CD4-positive, alpha-beta T cell treated with Interferon alpha-2 for 1 hour (primary cell): ENCODE results near the gene KCNA2.

ENCODE experiments used
- DNase-seq, 2 donors: peaks; one replicate each; pipeline ENCODE4 v3.0.0-alpha.2; 2020 to 2022

The KCNA2 gene

GRCh38 chr1:110563089-110563488, 43.1 kb downstream of the KCNA2 start:
- no peak for DNase-seq

GRCh38 chr1:110561596-110561995, 44.6 kb downstream of the KCNA2 start:
- no peak for DNase-seq

GRCh38 chr1:110559157-110559556, 47.0 kb downstream of the KCNA2 start:
- DNase-seq = no peak

GRCh38 chr1:110557481-110557880, 48.7 kb downstream of the KCNA2 start:
- no peak for DNase-seq

GRCh38 chr1:110556471-110556807, 49.7 kb downstream of the KCNA2 start:
- DNase-seq = no peak

- DNase-seq = no peak
Measured at GRCh38 chr1:110555807-110556470, 50.2 kb downstream of the KCNA2 start.

- DNase-seq = peak; percentile 31 to 58
Measured at GRCh38 chr1:110554871-110555801, 51.0 kb downstream of the KCNA2 start.

- DNase-seq = no peak
Measured at GRCh38 chr1:110551278-110551809, 54.8 kb downstream of the KCNA2 start.

GRCh38 chr1:110549831-110550230, 56.3 kb downstream of the KCNA2 start:
- no peak for DNase-seq

- no peak for DNase-seq
Measured at GRCh38 chr1:110548381-110548780, 57.8 kb downstream of the KCNA2 start.

GRCh38 chr1:110547017-110547416, 59.1 kb downstream of the KCNA2 start:
- DNase-seq = no peak

- DNase-seq = no peak
Measured at GRCh38 chr1:110545492-110545891, 60.7 kb downstream of the KCNA2 start.

GRCh38 chr1:110544753-110545152, 61.4 kb downstream of the KCNA2 start:
- DNase-seq = no peak
